K562 (cell line): Measurements from ENCODE around the gene HAAO. TPM values are rescaled to one million over a fixed set of nuclear protein-coding genes. Genes with fewer than 3 reads are reported as not detected.

Experiments
- ATAC-seq: fragments of 200-7000 bp; cut with Tn5 transposase; 3 replicates; pipeline ENCODE4 v1.9.1; 2020; ENCODE audit warnings: moderate library complexity
- BruUV-seq: library from RNA; stranded (reverse); fragments of 400-500 nt; replicated peaks from 2 replicates; lab custom pipeline; 2021; lab: Mats Ljungman, UMichigan
- CTCF ChIA-PET: fragments of 300-600 bp; formaldehyde crosslinking; extraction: SDS; loops from one replicate; lab custom pipeline; 2021; ENCODE audit warnings: low intra/inter-chr PET ratio; lab: Yijun Ruan, JAX
- POLR2A ChIA-PET: fragments of 300-600, 350-650 bp; sonication (Branson Sonifier 250); formaldehyde crosslinking; extraction: SDS; loops from one replicate; lab custom pipeline; 2021; ENCODE audit warnings: antibody characterized with exemption, inconsistent platforms; lab: Yijun Ruan, JAX
- DNase-seq, 4 experiments: peaks; one replicate each; pipeline versions ENCODE4 v3.0.0 to v3.0.0-alpha.2; 2011 to 2018; ENCODE audit warnings: low spot score in 3 of 4, mixed read lengths in 3 of 4; ENCODE audit errors: extremely low read depth in 1 of 4
- FAIRE-seq: peaks from 2 replicates; lab custom pipeline; 2011; peaks lifted over from hg19 to GRCh38; lab: Jason Lieb, UNC
- H2AFZ ChIP-seq: 2 replicates; pipeline ENCODE4 v1.6.0; 2011; ENCODE audit warnings: low read depth, low read length, control low read depth, inconsistent platforms
- H3K27ac ChIP-seq: fragments of 200-600 bp; 3 replicates; pipeline ENCODE4 v1.8.0; 2011; ENCODE audit warnings: low read depth, mild to moderate bottlenecking, control low read depth, inconsistent platforms, low read length, moderate library complexity, mixed read lengths; ENCODE audit errors: extremely low read depth
- H3K27me3 ChIP-seq, 2 experiments: fragments of 300-600 bp in 1 of 2; 2 replicates in 1 of 2; 3 replicates in 1 of 2; pipeline versions ENCODE4 v1.6.0 to v1.8.0; 2011; ENCODE audit warnings: inconsistent platforms in 2 of 2, low read length in 2 of 2, mild to moderate bottlenecking in 1 of 2, mixed read lengths in 1 of 2, moderate library complexity in 1 of 2; ENCODE audit not compliant: control insufficient read depth in 2 of 2, insufficient read depth in 2 of 2
- H3K36me3 ChIP-seq: fragments of 300-600 bp; 3 replicates; pipeline ENCODE4 v1.8.0; 2011; ENCODE audit warnings: mild to moderate bottlenecking, low read length, inconsistent platforms; ENCODE audit not compliant: control insufficient read depth, insufficient read depth
- H3K4me1 ChIP-seq, 2 experiments: fragments of 200-600 bp in 1 of 2; replicated peaks in 1 of 2; 2 replicates in 1 of 2; 3 replicates in 1 of 2; pipeline versions ENCODE4 v1.5.1 to v1.8.0; 2011; ENCODE audit warnings: inconsistent platforms in 2 of 2, low read length in 2 of 2, mild to moderate bottlenecking in 1 of 2, mixed read lengths in 1 of 2, moderate library complexity in 1 of 2; ENCODE audit not compliant: control insufficient read depth in 2 of 2, insufficient read depth in 2 of 2
- H3K4me2 ChIP-seq: 2 replicates; pipeline ENCODE4 v1.6.1; 2011; ENCODE audit warnings: low read length, control low read depth, inconsistent platforms, mixed read lengths; ENCODE audit not compliant: insufficient read depth
- H3K4me3 ChIP-seq: fragments of 200-600 bp; sonication (generic), shearing (Covaris generic); 2 replicates; pipeline ENCODE4 v1.5.1; 2016; ENCODE audit warnings: control low read depth, inconsistent platforms
- H3K79me2 ChIP-seq: fragments of 200-600 bp; 3 replicates; pipeline ENCODE4 v1.8.0; 2011; ENCODE audit warnings: low read length, inconsistent platforms; ENCODE audit not compliant: control insufficient read depth, insufficient read depth
- H3K9ac ChIP-seq, 2 experiments: 2 replicates each; pipeline versions ENCODE4 v1.6.0 to v1.6.1; 2011; ENCODE audit warnings: low read depth in 2 of 2, low read length in 2 of 2, control low read depth in 1 of 2, inconsistent platforms in 1 of 2, mild to moderate bottlenecking in 1 of 2, mixed read lengths in 1 of 2; ENCODE audit not compliant: insufficient read depth in 1 of 2
- H3K9me1 ChIP-seq: one replicate; pipeline ENCODE4 v1.6.0; 2011; ENCODE audit warnings: inconsistent platforms, mild to moderate bottlenecking, low read length, moderate library complexity; ENCODE audit not compliant: control insufficient read depth, insufficient read depth
- H3K9me3 ChIP-seq: replicated peaks from 2 replicates; pipeline ENCODE4 v1.5.1; 2011; ENCODE audit warnings: low read depth, low read length, inconsistent platforms; ENCODE audit not compliant: control insufficient read depth, insufficient read depth
- H4K20me1 ChIP-seq: replicated peaks from 2 replicates; pipeline ENCODE4 v1.6.1; 2011; ENCODE audit warnings: low read length, inconsistent platforms, mixed read lengths; ENCODE audit not compliant: control insufficient read depth, insufficient read depth
- HCFC1 ChIP-seq: IDR thresholded peaks from 2 replicates; pipeline ENCODE4 v1.6.1; 2012; ENCODE audit warnings: low read depth, low read length, improper control_type of control experiment
- HMGN3 ChIP-seq: IDR thresholded peaks from 2 replicates; pipeline ENCODE4 v1.6.1; 2011; ENCODE audit warnings: borderline replicate concordance, low read depth, mild to moderate bottlenecking, mixed read lengths, low read length; ENCODE audit not compliant: insufficient read length; ENCODE audit errors: extremely low read depth
- PHB2 ChIP-seq: fragments of 450-650 bp; IDR thresholded peaks from 2 replicates; pipeline ENCODE4 v1.6.1; 2017; ENCODE audit warnings: low read depth
- SAP30 ChIP-seq: fragments of 200-600 bp; sonication (generic); IDR thresholded peaks from 2 replicates; pipeline ENCODE4 v1.6.1; 2012; ENCODE audit warnings: borderline replicate concordance, low read depth, mild to moderate bottlenecking, moderate library complexity, low read length, control low read depth, inconsistent platforms; ENCODE audit not compliant: insufficient read depth, poor library complexity, severe bottlenecking
- TSHZ1 ChIP-seq: fragments of 250-450 bp; sonication (Bioruptor Pico); IDR thresholded peaks from 2 replicates; pipeline ENCODE4 v1.4.0; 2020; ENCODE audit warnings: mild to moderate bottlenecking, moderate library complexity
- XRCC4 ChIP-seq: IDR thresholded peaks from one replicate; pipeline ENCODE4 v1.6.1; 2011; ENCODE audit not compliant: insufficient read depth, insufficient read length; ENCODE audit errors: extremely low read depth
- ZFP1 ChIP-seq: fragments of 450-650 bp; formaldehyde crosslinking; IDR thresholded peaks from 2 replicates; pipeline ENCODE4 v1.4.0; 2020; ENCODE audit warnings: mild to moderate bottlenecking, mixed read lengths
- ZNF316 ChIP-seq: fragments of 450-650 bp; IDR thresholded peaks from 2 replicates; pipeline ENCODE4 v1.6.1; 2016
- ZNF609 ChIP-seq: sonication (generic); formaldehyde crosslinking; IDR thresholded peaks from 2 replicates; pipeline ENCODE4 v1.8.1; 2023; ENCODE audit warnings: missing genetic modification reagents, mild to moderate bottlenecking, borderline replicate concordance
- WGBS: fragments of 100-300 bp; shearing (Covaris generic); methylation state at CpG from one replicate; pipeline ENCODE4 v1.1.6; 2016; ENCODE audit warnings: low coverage, mixed read lengths; ENCODE audit not compliant: insufficient coverage; ENCODE audit errors: missing lambda C conversion rate; 5-methylcytosine and 5-hydroxymethylcytosine counted together
- in situ Hi-C: fragments of 300-500 bp; cut with MboI; formaldehyde crosslinking; loops from 4 replicates; pipeline ENCODE4 v1.15.0; 2018; ENCODE audit warnings: inconsistent platforms, mixed read lengths
- intact Hi-C: fragments of 100-400 bp; cut with micrococcal nuclease; formaldehyde crosslinking; loops from 2 replicates; pipeline ENCODE4 v1.14.2; 2022
- polyA plus RNA-seq, 8 experiments: library from polyadenylated mRNA; depleted of rRNA in 4 of 8; stranded (reverse) in 5 of 8; unstranded in 3 of 8; fragments of >200 nt; fragmentation: Nextera tagmentation in 2 of 8; fragmentation: Illumina TruSeq in 1 of 8; extraction: Ambion mirVana in 2 of 8; extraction: Trizol in 1 of 8; gene quantifications; 2 replicates each; pipeline versions ENCODE4 v1.2.1 to v1.2.3, GENCODE V29; 2011 to 2014; ENCODE audit warnings: inconsistent platforms in 1 of 8, missing spikeins in 1 of 8
- total RNA-seq, 7 experiments: library from RNA; depleted of rRNA in 6 of 7; stranded (reverse); fragments of >200 nt in 6 of 7; fragmentation: Illumina TruSeq in 2 of 7; extraction: Trizol in 2 of 7; gene quantifications; 2 replicates each; pipeline versions ENCODE4 v1.2.1 to v1.2.3, GENCODE V29; 2011 to 2021; ENCODE audit warnings: low replicate concordance in 1 of 7
- TF ChIP-seq, protein P1 (sequence below): fragments of 250-450 bp; sonication (Bioruptor Pico); IDR thresholded peaks from 2 replicates; pipeline ENCODE4 v1.4.0; 2020; ENCODE audit warnings: mild to moderate bottlenecking, moderate library complexity, borderline replicate concordance

HAAO gene
- total and polyA plus RNA-seq, 9 of the 15 experiments (the other 6 are each of a cell fraction or from before 2014, with no cell fraction given) = not detected

DNA sequence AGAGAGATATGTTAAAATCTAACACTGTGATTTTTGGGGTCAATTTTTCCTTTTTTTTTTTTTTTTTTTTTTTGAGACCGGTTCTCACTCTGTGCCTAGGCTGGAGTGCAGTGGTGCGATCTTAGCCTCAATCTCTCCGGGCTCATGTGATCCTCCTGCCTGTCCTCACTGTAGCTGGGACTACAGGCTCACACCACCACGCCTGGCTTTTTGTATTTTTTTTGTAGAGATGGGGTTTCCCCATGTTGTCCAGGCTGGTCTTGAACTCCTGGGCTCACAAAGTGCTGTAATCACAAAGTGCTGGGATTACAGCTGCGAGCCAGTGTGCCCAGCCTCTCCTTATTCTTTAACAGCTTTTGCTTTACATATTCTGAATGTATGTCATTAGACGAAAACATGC, 2.9 kb upstream of the HAAO start:
- CTCF ChIA-PET = no interaction called here
- in situ Hi-C loops = loop anchor here (25.0 kb wide), 1 partner anchor 283 kb away; no protein-coding TSS in a partner anchor
- Histone ChIP-seq H3K9ac (no peak overlapping the region), H3K4me3 (no peak overlapping the region), H3K27me3 (peaks cover 0 to 13% of the 10 kb centered on the region in 2 experiments; a peak in 3 of 5 replicates), H3K36me3 (no peaks in the 10 kb centered on the region), H3K9me1 (no peaks in the 10 kb centered on the region), H3K9me3 (no peaks in the 10 kb centered on the region), H3K4me2 (no peak overlapping the region), H3K27ac (no peak overlapping the region), H3K4me1 (peaks cover 0 to 6% of the 10 kb centered on the region in 2 experiments; a peak in 1 of 5 replicates), H3K79me2 (no peaks in the 10 kb centered on the region), H2AFZ (no peak overlapping the region), H4K20me1 (no peaks in the 10 kb centered on the region)
- no TSS peak for BruUV-seq
- no peak for ATAC-seq
- WGBS = 7% methylated on average over 5 of the region's 6 CpGs
- POLR2A ChIA-PET = interaction anchor here (1.5 kb wide), 1 partner anchor 15 kb away, joined by 6 read pairs; no protein-coding TSS in a partner anchor
- DNase-seq = no peak
- intact Hi-C loops = no loop called here
- FAIRE-seq = no peak
- TF ChIP-seq, protein P1, sequence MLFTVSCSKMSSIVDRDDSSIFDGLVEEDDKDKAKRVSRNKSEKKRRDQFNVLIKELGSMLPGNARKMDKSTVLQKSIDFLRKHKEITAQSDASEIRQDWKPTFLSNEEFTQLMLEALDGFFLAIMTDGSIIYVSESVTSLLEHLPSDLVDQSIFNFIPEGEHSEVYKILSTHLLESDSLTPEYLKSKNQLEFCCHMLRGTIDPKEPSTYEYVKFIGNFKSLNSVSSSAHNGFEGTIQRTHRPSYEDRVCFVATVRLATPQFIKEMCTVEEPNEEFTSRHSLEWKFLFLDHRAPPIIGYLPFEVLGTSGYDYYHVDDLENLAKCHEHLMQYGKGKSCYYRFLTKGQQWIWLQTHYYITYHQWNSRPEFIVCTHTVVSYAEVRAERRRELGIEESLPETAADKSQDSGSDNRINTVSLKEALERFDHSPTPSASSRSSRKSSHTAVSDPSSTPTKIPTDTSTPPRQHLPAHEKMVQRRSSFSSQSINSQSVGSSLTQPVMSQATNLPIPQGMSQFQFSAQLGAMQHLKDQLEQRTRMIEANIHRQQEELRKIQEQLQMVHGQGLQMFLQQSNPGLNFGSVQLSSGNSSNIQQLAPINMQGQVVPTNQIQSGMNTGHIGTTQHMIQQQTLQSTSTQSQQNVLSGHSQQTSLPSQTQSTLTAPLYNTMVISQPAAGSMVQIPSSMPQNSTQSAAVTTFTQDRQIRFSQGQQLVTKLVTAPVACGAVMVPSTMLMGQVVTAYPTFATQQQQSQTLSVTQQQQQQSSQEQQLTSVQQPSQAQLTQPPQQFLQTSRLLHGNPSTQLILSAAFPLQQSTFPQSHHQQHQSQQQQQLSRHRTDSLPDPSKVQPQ (CRISPR knock-in tag) = no peak
- TF ChIP-seq XRCC4 (no peak), SAP30 (no peak), ZFP1 (CRISPR knock-in tag) (no peak), TSHZ1 (CRISPR knock-in tag) (no peak), HCFC1 (no peak), ZNF609 (CRISPR knock-in tag) (no peak), ZNF316 (no peak), PHB2 (no peak), HMGN3 (no peak)
